HG02870 (cell line): ENCODE data around the gene AKR7A2.
A peak's percentile ranks its signal among the peaks of the same experiment; 100 is the strongest.

Experiments
- ATAC-seq: cut with Tn5 transposase; IDR thresholded peaks from one replicate; pipeline ENCODE4 v1.9.1; 2021; ENCODE audit warnings: mild to moderate bottlenecking, moderate library complexity; ENCODE audit not compliant: unreplicated experiment

The AKR7A2 gene

DNA sequence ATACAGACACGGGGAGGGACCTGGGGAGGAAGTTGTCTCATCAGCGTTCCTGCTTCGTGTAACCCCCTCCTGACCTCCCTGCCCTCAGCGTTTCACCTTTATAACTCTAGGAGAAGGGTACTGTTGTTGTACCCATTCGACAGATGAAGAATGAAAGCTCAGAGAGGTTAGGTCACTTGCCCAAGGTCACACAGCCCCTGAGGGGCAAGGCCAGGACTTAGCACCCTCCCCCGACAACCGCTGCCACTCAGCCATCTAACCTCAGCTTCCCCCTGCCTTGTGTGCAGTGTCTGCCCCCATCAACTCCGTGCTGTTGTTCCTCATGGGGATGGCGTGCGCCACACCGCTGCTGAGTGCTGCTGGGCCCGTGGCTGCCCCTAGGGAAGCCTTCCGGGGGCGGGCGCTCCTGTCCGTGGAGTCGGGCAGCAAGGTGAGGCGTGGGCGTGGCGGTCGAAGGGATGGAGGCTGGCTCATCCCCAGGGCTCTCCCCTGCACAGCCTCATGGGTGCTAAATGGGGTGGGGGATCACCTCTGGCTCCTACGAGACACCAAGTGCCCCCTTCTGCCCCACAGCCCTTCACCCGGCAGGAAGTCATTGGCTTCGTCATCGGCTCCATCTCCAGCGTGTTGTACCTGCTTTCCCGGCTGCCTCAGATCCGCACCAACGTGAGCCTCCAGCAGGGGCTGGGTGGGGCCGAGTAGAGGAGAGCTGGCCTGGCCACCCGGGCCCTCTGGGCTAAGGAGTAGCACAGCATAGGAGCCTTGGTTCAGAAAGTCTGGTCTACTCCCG is 14.2 kb upstream of the AKR7A2 start:
- ATAC-seq = no peak

DNA sequence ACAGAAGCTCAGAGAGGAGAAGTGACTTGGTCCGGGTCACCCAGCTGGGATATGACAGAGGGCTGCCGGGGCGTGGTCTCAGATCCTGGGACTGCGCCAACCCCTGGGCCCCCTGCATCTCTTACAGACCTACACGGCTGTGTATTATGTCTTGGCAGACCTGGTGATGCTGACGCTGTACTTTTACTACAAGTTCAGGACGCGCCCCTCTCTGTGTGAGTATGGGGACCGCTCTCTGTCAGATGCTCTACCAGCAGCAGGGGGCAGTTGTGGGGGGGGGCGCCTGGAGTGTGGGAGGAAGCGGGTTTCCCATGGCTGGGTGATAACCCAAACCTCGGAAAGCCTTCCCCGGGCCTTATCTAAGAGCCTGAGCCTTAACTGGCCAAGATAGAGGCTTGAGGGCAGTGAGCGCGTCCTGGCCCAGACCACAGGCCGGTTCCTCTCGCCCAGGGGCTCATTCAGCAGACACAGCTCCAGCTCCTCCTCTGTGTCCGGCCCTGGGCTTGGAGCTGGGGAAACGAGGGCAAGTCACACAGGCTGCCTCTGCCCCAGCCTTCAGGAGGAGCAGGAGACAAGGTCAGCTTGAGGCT is 13.5 kb upstream of the AKR7A2 start:
- no peak for ATAC-seq

DNA sequence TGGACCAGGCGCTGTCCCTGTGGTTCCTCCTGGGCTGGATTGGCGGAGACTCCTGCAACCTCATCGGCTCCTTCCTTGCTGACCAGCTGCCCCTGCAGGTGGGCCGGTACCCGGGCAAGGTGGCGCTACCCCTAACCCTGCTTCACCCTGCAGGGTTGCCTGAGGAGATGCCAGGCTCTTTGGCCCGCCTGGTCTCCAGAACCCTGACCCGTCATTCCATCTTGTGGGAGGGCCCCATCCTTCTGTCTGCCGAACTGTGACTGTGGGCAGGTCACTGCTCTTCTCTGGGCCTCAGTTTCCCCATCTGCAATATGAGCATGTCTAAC is 12.7 kb upstream of the AKR7A2 start:
- no peak for ATAC-seq

DNA sequence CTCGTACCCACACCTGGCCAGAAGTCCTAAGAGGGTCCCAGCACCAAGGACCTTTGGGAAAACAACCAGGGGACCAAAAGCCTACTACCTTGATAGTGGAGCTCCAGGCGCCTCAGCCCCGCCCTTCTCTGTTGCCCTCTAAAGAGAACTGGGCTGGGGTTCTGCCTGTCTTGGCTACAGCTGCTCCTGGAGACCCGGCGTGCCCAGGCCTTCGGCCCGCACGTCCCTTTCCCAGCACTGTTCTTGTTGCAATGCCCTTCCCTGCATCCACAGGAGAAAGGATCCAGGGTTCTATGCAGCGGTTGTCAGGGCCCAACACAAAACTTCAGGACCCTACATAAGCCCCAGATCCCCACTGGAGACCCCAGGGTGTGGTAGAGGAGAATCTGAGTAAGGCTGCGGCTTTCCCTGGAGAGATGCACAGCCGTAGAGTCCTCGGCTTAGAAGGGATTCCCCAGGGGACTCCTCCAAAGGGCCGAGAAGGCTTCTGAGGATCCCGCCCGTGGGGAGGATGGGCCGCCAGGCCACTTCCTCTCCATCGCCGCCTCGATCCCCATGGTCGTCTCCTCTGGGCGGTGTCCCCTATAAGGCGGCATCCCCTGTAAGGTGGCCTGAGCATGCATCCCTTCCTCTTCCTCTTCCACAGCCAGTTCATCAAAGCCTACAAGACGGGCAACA is 12.2 kb upstream of the AKR7A2 start:
- no peak for ATAC-seq

DNA sequence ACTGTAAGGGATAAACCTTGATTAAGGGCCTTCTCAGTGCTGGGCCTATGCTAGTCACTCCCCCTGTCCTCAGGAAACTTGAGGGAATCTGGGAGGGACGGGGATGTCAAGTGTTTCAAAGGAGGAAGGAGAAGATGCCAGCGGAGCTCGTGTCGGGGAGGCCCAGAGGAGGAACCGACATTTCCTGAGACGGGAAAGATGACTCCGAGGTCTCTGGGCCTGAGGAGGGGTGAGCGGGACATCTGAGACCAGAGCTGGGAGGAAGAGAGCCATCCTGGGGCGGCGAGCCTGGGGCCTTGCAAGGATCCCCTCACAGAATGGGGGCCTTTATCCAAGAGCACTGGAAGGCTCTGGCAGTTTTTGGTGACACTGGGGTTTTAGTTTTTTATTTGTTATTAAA is 10.5 kb upstream of the AKR7A2 start:
- ATAC-seq = no peak

DNA sequence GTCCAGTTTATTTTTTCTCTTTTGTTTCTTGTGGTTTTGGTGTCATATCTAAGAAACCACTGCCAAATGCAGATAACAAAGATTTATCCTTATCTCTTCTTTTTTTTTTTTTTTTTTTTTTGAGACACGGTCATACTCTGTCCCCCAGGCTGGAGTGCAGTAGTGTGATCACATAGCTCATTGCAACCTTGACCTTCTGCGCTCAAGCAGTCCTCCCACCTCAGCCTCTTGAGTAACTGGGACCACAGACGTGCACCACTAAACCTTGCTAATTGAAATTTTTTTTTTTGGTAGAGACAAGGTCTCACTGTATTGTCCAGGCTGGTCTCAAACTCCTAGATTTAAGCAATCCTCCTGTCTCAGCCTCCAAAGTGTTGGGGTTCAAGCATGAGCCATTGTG is 9.1 kb upstream of the AKR7A2 start:
- no peak for ATAC-seq

DNA sequence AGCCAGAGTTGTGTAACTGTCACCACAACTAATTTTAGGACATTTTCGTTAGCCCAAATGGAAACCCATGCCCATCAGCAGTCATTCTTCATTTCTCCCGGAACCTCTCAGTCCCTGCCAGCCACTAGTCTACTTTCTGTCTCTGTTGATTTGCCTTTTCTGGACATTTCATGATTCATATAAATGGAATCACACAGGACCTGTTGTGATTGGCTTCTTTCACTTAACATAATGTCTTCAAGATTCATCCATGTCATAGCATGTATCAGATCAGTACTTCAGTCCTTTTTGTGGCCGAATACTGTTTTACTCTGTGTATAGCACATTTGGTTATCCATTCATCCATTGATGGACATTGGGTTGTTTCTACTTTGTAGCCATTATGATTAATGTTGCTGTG is 7.3 kb upstream of the AKR7A2 start:
- ATAC-seq = no peak

DNA sequence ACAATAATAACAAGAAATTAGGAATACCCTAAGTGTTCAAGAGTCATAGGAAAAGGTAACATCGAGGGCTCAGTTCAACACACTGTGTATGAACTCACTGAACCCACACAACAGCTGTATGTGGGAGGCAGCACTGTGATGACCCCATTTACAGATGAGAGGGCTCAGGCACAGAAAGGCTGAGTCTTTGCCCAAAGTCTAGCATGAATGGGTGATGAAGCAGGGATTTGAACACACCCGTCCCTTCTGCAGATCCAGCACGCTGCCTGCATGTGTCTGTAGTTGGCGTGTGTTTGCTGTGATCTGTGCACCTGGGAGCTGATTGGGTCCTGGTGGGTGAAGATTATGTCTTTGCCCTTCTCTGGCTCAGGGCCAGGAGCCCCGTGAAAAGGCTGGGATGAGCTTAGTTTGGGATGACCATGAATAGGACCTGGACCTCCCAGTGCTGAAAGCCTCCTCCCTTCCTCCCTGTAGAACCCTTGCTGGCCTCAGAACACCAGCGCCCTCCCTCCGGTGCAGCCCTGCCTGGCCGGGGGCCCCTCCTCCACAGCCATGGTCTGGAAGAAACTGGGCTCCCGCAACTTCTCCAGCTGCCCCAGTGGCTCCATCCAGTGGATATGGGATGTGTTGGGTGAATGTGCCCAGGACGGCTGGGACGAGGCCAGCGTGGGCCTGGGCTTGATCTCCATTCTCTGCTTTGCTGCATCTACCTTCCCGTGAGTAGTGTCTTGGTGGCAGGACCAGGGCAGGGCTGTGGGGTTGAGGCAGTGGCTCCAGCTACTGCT is 5.4 kb upstream of the AKR7A2 start:
- no peak for ATAC-seq

DNA sequence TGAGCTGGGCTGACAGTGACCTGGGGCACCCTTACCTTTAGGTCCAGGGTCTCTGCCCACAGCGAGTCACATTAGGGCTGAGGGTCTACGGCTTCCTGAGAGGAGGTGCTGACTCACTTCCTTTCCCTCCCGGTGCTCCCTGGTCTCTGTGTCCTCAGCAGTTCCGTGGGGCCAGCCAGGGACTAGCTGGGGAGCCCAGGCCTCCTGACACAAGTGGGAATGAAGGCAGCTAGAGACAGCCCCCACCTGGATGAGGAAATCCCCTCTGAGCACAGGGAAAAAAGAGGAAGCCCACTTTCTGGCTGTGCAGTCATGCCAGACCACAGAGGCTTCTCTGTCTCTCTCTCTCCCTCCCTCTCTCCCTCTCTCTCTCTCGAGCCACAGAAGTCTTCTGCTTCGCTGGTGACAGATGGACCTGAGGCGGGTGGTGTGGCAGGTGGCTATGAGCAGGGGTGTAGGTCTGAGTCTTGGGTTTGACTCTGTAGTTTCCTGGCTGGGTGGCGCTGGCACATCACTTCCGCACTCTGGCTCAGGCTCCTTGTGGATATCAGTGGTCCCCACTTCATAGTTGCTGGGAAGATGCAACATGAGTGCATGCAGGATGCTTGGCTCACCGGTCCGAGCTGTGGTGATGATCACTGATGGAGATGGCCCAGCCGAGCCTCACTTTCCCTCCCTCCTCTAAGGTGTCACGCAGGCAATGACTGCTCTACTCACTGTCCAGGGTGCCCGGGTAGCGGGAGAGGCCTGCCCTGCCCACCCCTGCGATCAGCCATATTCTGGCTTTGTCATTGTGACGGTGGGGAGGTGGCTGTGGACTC is 3.6 kb upstream of the AKR7A2 start:
- peak; percentile 33 for ATAC-seq

DNA sequence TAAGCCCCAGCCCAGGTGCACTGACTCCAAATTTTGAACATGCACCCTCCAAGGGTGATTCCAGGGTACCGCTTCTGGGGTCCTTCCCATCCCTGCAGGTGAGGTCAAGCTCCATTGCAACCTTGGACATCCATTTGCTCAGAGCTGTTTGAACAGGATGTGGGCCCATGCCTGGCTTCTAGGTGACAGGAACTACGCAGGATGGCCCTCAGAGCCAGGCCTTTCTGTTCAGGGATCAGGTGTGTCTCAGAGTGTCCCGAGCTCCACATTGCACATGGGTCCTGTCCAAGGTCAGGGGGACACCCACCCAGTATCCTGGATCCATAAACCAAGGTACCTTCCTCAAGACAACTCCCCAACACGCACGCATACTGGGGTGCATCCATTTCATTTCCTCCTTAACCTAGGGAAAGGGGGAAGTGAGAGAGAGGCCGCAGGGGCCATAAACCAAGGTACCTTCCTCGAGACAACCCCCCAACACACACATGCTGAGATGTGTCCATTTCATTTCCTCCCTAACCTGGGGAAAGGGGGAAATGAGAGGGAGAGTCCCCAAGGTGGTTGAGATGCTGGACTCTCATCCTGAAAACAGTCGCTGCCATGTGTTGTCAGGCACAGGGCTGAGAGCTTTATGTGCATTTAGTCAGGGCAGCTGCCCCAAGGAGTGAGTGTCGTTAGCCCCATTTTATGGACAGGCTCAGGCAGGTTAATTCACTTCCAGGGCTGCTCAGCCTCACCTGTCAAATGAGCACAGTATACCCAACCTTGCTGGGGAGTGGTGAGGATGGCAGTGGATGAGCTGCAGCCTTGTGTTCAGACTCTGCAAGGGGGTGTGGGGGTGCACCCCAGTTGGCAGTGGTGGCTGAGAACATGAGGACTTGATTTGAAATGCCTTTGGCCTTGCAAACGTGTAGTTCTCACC is 2.3 kb upstream of the AKR7A2 start:
- no peak for ATAC-seq

DNA sequence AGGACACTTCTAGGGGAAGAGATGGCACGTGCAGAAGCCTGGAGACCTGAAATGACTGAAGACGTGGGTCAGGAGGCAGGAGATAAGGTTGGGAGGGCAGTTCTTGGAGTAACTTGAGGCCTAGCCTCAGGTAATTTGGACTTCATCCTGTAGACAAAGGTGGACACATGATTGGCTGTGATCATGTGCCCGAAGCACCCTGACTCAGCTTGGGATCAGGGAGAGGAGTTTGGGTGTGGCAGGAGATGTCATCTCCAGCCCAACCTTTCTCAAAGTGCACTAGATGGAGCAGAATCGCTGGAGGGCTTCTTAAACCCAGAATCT is 1.7 kb upstream of the AKR7A2 start:
- no peak for ATAC-seq

DNA sequence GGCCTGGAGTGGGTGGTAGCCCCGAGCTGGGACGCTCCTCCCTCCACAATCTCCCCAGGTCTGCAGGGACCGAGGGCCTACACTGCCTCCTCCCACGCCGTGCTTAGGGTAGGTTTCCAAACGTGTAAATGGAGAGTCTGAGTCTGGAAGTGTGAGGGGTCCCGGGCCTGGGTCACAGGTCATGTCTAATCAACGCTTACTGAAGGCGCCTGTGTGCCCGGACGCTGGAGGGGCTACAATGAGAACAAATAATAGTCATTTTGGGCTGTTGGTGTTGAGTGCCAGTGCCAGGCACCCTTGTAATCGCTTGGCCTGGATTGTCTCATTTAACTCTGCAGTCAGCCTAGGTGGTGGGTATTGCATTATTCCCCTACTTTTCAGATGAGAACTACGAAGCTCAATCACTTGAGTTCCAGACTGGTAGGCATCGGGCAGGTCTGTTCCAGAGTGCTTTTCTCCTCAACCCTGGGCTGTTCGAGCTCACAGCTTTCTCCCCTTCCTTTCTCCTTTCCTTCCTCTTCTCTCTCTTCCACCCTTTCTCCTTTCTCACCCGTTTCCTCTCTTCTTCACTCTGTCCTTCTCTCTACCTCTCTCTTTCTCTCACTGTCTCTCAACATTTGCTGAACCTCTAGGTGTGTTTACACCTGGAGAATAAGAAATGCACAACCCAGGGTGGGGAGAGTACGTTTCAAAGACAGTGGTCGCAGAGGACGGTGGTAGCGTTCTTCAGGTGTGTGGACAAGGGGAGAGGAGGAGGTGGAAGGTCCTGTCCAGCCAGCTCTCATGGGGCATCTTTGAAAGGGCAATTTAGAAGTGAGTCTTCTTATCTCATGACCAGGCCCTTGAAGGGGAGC is 1.1 kb upstream of the AKR7A2 start:
- no peak for ATAC-seq

DNA sequence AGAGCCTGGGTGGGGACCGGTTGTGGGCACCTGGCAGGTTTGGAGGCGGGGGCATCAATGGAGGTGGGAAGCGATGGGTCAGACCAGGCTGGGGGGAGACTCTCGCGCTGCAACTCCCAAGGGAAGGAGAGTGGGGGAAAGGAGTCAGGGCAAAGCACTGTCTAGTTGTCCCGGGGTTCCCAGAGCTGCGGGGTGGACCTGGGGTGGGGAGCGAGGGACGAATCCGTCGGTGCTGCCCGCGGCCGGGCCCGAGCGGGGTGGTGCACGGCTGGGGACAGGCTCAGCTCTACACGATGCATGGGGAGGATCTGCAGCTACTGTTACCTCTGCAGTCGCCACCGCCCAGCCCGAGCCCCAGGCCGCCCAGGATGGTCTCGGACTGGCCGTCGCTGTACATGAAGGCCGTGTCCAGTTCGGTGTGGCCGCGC is 427 bp downstream of the AKR7A2 start:
- ATAC-seq = no peak

DNA sequence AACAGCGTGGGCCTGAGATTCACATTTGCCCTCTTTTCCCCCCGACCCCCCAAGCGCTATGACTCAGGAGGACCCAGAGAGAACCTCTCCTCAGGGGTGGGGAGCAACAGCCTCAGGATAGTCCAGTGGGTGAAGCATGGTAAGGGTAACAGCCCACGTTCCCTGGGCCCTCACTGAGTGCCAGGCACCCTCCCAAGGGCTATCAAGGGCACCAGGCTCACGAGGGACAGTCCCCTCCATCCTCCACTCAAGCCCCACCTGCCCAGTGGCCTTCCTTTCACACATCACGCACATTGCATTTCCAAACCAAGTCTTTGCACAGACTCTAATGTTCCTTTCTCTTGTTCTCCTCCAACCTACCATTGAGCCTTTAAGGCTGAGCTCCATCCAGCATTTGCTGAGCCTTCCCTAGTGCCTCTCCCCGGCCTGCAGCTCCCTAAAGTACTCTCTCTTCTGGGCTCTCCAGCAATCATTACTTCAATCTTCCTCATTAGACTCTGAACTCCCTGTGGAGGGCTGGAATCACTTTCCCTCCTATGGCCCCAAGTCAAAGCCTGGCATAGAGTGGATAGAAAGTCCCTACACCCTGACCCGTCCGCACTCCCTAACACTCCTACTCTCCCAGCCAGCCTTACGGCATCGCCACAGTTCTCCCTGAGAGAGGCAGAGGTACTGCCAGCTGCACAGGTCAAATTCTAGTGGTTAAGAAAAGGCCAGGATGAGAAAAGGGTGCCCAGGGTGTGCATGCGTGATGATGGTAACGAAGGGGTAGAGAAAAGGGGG is 1.0 kb downstream of the AKR7A2 start:
- ATAC-seq = no peak

DNA sequence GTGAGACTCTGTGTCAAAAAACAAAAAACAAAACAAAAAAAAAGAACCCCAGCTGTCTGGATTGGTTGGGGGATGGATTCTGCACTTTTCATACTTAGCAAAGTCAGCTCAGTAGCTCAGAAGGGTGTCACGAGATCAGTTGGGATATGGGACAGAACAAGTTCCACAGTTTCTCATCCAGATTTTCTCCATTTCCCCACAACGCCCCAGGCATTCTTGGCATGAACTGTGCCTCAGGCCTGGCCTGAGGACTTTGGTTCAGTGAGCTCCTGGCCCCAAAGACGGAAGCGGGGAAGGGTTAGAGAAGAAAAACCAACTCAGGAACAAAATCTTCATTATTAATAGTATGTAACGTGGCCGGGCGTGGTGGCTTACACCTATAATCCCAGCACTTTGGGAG is 1.9 kb downstream of the AKR7A2 start:
- no peak for ATAC-seq

DNA sequence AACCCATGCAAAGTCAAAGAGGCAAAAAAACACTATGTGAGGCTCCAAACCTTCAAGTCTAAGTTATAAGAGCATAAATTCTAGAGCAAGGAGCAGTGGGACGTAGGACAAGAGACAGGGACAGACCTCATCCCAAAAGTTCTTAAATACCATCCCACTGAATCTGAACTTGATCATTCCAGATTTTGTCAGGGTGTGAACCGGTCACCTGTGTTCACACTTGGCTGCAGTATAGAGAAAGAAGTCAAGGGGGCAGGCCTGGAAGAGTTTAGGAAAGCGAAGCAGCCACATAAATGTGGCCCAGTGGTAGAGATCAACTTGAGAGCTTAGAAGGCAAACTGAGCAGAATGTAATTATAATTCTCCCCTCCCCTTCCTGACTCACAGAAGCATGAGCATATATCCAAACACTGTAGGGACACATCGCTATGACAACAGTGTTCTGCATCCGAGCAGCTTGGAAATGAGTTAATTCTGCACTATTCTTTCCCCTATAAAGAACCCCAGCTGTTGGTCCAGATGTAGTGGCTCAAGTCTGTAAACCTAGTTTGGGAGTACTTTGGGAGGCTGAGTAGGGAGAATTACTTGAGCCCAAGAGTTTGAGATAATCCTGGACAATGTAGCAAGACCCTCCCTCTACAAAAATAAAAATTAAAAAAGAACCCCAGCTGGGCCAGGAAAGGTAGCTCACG is 2.7 kb downstream of the AKR7A2 start:
- no peak for ATAC-seq

DNA sequence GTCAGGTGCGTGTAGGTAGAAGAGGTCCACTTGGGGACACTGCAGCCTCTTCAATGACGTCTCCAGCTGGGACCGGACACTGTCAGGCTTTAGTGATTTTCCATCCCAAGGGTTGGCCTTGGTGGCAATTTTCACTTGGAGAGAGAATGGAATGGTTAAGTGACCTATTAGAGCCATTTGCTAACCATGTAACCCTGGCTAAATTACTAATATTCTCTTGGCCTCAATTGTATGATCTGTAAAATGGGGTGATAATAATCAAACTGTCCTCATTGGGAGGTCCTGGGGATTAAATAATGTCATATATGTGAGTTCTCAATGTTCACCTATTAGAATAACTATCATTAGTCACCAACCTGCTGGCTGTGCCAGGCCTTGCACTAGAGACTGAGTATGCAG is 3.4 kb downstream of the AKR7A2 start:
- no peak for ATAC-seq
